ENCODE results near the gene GABRD.
"Not testable (repeated sequence)": the region's sequence is repeated elsewhere in the genome, so short reads cannot be mapped to it uniquely, and the experiment has no call there.

The GABRD gene

GRCh38 chr1:2019172-2019543, at the start of gene GABRD:
GABRD (plus strand) TSS chr1:2019345; CDS start chr1:2019424, 79 bp downstream.
- DNase-seq (ENCODE audit: low spot score) = no peak

DNA sequence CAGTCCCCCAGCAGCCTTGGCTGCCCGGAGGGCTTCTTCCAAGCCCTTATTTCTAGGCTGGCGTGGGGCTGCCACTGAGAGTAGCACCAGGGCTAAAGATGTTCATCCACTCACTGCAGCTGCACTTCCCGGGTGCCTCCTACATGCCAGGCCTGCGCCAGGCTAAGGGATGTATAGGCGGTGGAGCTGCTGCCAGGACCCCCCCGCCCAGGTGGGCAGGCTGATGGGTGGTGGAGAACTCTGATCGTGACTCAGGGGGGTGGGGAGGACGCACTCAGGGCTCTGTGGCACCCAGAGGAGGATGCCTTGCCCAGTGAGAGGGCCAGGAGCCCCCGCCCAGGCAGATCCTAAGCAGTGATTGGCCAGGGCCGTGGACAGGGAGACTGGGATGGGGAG, 49.6 kb upstream of the GABRD start:
- no peak for DNase-seq (ENCODE audit: low spot score)

DNA sequence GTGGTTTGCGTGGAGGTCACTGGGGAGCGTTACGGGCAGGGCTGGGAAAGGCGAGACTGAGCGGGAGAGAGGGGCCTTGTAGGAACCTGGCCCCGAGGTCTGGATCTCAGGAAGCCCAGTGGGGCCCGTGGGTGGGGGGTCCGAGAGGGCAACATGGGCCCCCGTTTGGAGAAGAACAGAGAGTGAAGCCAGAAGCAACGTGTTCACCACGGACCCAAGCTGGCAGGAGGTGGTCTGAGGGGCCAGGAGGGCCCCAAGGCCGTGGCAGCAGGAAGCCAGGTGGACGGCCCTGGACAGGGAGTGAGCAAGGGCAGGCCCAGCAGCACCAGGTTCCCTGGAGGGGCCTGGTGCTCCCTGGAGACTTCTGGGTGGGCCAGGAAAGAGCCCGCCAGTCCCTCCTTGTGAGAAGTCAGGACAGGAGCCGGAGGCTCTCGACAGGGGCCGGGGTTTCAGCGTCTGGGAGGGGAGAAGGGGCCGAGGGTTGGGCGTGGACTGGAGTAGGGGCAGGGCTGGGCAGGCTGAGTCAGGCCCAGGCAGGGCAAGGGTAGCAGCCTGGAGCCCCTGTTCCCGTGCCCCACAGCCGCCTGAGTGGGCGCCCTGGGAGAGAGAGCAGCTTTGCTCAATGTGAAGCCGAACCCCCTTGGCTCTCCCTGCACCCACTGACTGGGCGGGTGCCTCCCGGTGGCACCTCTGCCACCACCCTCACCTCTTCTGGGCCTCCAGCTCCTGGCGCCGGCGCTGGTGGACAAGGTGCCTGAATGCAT, 49.0 kb upstream of the GABRD start:
- DNase-seq (ENCODE audit: low spot score) = no peak

DNA sequence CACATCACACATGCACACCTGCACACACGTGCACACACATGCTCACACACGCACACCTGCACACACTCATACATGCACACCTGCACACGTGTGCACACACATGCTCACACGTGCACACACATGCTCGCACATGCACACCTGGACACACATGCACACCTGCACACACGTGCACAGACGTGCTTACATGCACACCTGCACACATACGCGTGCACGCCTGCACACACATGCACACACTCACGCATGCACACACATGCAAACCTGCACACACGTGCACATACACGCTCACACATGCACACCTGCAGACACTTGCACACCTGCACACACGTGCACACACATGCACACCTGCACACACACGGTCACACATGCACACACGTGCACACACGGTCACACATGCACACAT, 48.1 kb upstream of the GABRD start:
- no peak for DNase-seq (ENCODE audit: low spot score)

GRCh38 chr1:1971688-1972087, 47.5 kb upstream of the GABRD start:
- no peak for DNase-seq (ENCODE audit: low spot score)

DNA sequence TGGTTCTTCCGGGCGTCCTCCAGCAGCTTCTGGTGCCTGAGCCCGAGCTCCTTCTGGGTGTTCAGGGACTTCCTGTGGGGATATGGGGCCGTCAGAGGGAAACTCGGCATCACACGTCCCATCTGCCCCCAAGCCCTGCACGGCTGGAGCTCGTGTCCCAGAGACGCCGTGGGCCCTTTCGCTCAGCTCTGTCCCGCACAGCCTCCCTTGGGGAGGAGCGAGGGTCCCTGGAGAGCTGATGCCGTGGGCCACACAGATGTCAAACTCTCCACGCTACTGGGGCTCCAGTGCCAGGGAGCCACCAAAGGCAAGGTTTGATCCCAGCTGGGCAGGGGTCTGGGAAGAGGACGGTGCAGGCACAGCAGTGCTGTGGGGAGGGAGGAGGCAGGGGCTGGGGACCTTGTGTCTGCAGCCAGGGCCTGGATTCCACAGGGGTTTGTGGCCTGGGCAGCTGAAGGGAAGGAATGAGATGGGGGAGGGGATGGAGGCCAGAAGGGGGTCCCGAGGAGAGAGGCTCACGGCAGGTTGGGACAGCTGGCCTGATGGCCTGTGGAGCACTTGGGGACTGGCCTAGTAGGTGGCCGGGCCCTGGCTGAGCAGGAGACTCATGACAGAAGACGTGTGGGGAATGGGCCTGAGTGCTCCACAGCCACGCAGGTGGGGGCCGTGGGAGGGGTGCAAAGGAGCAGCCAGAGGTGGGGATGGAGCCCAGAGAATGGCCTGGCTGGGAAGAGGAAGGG, 46.0 kb upstream of the GABRD start:
- no peak for DNase-seq (ENCODE audit: low spot score)

DNA sequence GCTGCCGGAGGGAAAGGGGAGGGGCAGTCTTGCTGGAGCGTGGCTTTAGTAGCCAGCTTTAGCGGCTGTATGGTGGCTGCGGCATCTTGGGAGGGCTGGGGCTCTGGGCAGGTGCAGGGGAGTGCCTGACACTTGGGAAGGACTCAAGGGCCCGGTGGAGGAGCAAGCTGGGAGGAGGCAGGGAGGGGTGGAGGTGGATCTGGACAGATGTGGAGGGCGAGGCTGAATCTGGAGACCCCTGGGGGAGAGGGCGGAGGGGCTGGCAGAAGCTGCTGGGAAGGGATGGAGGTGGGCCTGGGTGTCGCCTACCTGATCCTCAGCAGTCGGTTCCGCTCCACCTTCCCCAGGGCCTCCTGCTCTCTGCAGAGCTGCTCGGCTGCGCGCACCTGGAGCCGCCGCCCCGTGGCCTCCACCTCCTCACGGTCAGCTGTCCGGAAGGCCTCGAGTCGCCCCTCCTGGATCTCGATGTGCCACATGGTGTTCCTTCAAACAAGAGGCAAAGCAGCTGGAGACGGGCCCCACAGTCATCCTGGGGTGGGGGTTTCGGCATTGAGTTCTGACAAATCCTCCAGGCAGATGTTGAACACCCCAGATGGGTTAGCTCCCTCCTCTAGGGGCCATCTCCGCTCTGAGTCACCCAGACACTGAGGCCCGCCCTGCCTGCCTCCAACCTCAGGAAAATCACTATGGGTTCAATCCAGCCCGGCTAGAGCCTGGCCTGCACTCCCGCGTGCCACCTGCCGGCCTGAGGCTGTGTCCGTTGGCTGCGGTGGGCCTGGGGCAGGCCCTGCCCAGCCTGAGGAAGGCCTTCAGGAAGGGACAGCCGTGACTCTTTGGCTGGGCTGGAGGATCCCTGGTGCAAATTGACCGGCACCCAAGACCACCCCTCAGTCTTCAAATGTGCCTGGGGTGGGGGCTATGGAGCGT, 45.2 kb upstream of the GABRD start:
- DNase-seq (ENCODE audit: low spot score) = no peak

DNA sequence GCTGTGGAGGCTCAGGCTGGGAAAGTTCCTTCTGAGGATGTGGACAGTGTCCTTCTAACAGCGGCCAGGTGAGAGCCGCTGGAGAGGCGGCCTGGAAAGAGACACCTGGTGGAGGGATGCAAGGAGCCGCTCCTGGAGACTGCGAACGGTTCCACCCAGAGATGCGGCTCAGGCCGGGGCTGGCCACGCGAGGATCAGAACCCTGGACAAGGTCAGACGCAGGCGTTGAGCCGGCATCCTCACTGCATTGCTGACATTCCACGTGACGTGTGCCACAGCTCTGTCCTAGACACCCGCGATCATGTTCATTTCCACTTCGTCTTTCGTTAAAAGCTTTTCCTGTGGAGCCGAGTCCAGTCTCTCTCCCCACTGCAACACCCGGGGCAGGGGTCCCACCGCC, 44.3 kb upstream of the GABRD start:
- no peak for DNase-seq (ENCODE audit: low spot score)

GRCh38 chr1:1975535-1975934, 43.6 kb upstream of the GABRD start:
- DNase-seq (ENCODE audit: low spot score) = no peak

DNA sequence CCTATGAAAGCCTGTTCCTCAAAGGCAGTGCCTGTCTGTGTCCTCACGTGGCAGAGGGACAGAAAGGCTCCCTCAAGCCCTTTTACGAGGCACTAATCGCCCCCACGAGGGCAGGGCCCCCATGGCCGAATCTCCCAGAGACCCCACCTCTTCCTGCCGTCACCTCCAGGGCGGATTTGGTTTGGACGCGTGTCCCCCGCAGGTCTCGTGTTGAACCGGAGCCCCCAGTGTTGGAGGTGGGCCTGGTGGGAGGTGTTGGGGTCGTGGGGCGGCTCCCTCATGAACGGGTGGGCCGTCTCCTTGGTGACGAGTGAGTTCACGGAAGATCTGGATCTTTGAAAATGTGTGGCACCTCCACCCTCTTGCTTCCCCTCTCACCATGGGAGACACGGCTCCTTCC, 43.1 kb upstream of the GABRD start:
- DNase-seq (ENCODE audit: low spot score) = no peak

- DNase-seq (ENCODE audit: low spot score) = no peak
These were observed 41.0 kb upstream of the GABRD start for GRCh38 chr1:1978108-1978507.

GRCh38 chr1:1978690-1979481, 40.3 kb upstream of the GABRD start:
- not testable (repeated sequence) for DNase-seq (ENCODE audit: low spot score)

GRCh38 chr1:1979482-1980165, 39.5 kb upstream of the GABRD start:
- DNase-seq (ENCODE audit: low spot score) = no peak

- no peak for DNase-seq (ENCODE audit: low spot score)
These were observed 38.5 kb upstream of the GABRD start for GRCh38 chr1:1980467-1981141.

- no peak for DNase-seq (ENCODE audit: low spot score)
These were observed 38.0 kb upstream of the GABRD start for GRCh38 chr1:1981142-1981500.

GRCh38 chr1:1981631-1982327, 37.4 kb upstream of the GABRD start:
- DNase-seq (ENCODE audit: low spot score) = not testable (repeated sequence)

DNA sequence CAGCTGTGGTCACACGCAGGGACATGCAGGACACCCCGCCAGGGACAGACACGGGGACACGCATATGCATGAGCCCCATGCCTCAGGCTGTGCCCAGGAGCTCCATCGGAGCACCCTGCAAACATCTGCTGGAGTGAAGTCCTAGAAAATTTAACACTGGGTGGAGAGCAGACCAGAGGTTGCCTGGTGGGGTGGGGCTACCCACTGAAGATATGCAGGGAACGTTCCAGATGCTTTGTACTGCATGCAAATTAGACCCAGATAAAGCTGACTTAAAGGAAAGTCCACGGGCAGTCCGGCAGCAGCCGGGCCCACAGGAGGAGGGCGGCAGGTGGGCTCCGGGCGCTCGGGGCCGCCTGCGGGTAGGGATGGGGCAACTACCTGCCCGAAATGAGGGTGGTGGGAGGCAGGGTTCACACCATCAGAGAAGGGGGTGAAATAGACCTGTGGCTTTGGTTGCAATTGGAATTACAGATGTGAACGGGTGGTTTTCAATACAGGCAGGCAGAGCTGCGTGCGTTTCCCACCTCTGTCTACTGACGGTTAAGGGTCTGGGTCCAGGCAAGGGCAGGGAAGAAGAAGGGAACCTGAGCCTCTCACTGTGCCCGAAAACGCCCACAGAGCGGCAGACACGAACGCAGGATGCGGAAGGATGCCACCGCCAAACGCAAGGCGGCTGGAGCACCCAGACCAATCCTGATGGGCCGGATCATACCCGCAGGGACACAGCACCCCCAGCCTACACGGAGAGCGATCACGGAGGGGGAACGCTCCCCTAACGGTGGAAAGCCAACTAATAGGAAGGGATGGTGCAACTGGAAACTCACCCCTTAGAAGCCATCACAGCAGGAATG, 36.5 kb upstream of the GABRD start:
- no peak for DNase-seq (ENCODE audit: low spot score)

DNA sequence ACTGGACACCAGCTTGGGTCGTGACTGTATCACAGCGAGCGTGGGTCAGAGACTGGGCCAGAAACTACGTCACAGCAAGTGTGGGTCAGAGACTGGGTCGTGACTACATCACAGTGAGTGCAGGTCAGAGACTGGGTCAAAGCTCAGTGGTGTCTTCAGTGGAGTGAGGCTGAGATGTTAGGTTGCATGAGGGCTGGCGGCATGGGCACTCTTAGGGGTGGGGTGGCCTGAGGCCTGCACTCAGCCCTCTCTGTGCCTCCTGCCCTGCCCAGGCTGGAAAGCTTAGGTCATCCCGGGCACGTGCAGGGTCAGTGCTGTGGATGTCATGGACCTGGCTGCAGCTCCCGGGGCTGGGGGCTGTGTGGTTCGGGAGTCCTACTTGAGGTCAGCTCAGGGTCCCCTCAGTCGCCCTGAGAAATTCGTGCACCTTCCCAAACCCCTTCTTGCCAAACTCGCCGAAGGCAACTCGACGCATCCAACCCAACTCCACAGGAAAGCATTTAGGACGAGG, 34.5 kb upstream of the GABRD start:
- no peak for DNase-seq (ENCODE audit: low spot score)
